LNCAP (cell line): ENCODE data around the gene SLC52A3.

Experiments used
- TF ChIP-seq, protein P1 (sequence below): fragments of 450-650 bp; IDR thresholded peaks from 2 replicates; pipeline ENCODE4 v1.5.1; 2017; ENCODE audit warnings: mild to moderate bottlenecking

Gene SLC52A3

DNA sequence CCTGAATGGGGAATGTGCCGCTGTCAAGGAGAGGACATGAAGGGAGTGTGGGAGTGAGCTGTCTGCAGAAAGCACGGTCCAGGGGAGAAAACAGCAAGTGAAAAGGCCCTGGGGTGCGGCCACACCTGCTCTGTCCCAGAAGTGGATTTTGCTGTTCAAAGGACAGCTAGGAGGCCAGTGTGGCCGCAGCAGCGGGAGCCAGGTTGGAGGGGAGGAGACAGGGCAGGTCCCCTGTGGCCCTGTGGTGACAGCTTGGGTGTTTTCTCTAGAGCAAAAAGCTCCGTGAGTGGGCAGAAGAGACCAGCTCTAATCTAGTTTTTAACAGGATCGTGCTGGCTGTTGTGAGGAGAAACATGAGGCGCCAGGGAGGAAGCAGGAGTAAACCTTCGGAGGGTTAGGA is 4.5 kb upstream of the SLC52A3 start:
- TF ChIP-seq, protein P1, sequence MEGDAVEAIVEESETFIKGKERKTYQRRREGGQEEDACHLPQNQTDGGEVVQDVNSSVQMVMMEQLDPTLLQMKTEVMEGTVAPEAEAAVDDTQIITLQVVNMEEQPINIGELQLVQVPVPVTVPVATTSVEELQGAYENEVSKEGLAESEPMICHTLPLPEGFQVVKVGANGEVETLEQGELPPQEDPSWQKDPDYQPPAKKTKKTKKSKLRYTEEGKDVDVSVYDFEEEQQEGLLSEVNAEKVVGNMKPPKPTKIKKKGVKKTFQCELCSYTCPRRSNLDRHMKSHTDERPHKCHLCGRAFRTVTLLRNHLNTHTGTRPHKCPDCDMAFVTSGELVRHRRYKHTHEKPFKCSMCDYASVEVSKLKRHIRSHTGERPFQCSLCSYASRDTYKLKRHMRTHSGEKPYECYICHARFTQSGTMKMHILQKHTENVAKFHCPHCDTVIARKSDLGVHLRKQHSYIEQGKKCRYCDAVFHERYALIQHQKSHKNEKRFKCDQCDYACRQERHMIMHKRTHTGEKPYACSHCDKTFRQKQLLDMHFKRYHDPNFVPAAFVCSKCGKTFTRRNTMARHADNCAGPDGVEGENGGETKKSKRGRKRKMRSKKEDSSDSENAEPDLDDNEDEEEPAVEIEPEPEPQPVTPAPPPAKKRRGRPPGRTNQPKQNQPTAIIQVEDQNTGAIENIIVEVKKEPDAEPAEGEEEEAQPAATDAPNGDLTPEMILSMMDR, result no peak

DNA sequence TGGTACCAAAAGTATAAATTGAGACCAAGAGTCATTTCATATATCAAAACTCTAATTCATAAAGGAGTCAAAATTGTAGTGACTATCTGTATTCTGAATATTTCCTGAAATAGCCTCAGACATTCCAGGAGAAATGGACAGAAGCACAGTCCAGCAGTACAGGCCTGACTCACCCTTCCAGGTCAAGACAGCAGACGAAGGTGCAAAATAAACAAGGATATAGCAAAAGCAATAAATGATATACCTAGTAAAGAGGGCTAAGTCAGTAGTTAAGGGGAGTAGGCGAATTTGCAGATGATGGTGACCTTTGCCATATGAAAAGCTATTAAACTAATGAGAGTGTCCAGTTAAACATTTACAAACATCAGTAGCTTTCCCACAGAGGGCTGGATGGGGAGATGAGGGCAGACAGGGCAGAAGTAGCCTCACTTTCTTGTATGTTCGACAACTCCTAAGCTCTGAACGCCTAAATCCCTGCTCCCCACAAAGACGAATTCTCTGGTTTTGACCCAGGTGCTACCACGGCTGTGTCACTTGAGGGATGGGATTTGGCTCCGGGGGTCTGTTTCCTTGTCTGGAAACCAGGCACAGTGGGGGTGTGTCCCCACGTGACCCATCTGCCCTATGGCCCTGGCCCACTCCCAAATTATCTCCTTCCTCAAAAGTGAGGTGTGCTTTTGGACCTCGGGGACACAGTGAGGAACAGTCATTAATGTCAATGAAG is 3.6 kb upstream of the SLC52A3 start:
- TF ChIP-seq, protein P1, result no peak

GRCh38 chr20:770691-771090 is 2.4 kb upstream of the SLC52A3 start:
- TF ChIP-seq, protein P1, result no peak

GRCh38 chr20:766906-767305 is 1.4 kb downstream of the SLC52A3 start:
- TF ChIP-seq, protein P1, result no peak

GRCh38 chr20:764255-764654 is 4.0 kb downstream of the SLC52A3 start:
- TF ChIP-seq, protein P1, result no peak

DNA sequence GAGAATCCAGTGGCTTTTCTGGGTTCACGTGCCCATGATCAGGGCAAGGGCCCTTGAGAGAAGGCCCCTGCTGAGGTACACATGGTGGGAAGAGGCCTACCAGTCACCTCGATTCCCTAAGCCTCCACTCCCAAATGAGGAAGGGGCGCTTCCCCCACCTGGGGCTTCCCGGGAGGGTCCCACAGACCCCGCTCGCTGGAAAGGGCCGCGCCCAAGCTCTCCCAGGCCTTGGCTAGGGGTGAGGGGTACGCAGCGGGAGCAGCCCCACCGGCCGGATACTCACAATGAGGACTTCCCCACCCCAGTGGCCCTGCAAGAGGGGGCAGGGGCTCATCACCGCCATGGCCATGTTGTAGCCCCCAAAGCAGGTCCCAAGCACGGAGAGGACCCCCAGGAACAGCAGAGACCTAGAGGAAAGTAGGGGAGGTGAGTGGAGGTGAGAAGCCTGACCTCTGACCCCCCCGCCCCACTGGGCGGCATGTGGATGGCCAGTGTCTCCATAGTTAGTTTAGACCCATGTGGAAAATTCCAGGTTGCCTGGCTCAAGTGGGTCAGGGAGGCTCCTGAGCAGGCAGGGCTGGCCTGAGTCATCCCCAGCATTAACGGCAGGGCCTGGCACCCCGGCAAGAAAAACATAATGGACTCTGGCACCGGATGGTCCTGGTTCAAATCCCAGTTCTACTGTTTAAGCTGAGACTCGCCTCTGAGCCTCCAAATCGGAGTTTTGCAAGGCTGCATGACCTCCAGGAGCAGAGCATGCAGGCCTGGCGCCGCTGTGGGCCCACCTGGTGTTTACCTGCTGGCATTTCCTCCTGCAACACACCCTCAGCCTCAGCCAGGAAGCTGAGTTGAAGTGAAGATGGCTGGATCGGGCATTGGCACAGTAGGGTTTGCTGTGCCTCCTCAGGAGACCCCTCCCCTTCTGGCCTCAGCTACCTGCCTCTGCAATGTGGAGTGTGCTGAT is 6.6 kb downstream of the SLC52A3 start:
- TF ChIP-seq, protein P1, result no peak

DNA sequence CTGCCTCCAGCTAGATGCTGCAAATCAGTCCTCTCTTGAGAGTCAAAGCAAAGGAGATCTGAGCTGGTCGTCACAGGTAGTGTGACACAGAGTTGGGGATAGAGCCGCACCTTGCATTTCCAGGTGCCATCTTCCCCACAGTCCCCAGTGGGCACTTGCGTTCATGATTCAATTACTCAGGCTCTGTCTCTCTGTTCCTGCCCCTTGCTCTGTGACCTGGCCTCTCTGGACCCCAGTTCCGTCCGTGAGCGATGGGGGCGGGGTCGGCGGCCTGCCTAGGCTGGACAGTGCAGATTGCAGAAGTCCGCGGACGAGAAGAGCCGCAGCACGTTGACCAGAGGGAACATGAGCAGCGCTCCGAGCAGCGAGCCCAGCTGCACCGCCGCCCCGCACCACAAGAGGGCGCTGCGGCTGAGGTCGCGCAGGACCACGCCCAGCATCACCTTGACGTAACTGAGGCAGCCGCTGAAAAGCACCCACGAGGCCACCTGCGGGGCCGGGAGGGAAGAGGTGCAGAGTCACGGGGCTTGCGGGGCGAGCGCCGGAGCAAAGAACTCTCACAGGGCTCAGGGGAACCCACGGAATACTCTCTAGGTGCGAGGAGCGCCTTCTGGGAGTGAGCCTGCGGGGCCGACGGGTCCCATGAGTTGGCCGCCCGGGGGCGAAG is 7.4 kb downstream of the SLC52A3 start:
- TF ChIP-seq, protein P1, result peak; percentile 69
